ENCODE measurements around the gene PSMD9.

Gene PSMD9

DNA sequence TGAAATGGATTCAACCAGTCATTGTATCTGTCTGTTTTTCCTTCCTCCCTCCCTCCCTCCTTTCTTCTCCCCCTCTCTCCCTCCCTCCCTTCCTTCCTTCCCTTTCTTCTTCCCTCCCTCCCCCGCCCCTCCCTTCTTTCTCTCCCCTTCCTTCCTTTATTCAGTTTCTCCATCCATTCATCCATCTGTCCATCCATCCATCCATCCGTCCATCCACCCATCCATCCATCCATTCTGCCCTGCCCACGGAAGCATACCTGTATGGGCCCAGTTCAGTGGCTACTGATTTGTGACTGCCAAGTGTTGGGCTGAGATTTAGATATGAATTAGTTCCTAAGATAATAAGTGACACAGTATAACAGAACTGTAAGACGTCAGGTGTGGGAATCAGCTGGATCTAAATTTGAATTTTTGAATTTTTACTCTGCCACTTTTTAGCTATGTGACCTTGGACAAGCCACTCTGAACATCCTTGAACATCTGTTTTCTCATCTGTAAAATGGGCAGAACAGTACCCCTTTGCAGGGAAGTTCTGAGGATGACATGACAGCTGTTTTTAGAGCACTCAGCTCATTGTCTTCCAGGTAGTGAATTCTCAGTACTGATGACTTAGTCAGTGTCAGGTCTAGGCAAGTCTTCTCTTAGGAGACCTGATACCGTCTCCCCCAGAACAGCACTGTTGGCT is 72.7 kb downstream of the PSMD9 start:
- Histone ChIP-seq H3K36me3 (ENCODE audit: insufficient read depth, low read length) (no peaks in the 10 kb centered on the region), H3K9me2 (replicated peaks; ENCODE audit: low read depth, low read length) (no peaks in the 10 kb centered on the region), H3K4me3 (ENCODE audit: low read length, poor library complexity, severe bottlenecking) (no peak overlapping the region), H3K79me2 (ENCODE audit: insufficient read depth, low read length) (no peaks in the 10 kb centered on the region), H2AFZ (ENCODE audit: low read length) (no peak overlapping the region), H4K20me1 (ENCODE audit: insufficient read depth, low read length, poor library complexity, severe bottlenecking) (no peaks in the 10 kb centered on the region), H3K9ac (ENCODE audit: low read depth, low read length, poor library complexity, severe bottlenecking) (no peak overlapping the region), H3K9me3 (ENCODE audit: insufficient read depth, low read depth, low read length) (no peaks in the 10 kb centered on the region), H3F3A (ENCODE audit: low read depth) (no peaks in the 10 kb centered on the region), H3K27me3 (ENCODE audit: insufficient read depth, low read length, poor library complexity, severe bottlenecking) (no peaks in the 10 kb centered on the region), H3K4me1 (ENCODE audit: insufficient read depth, low read length, poor library complexity, severe bottlenecking) (peaks cover 5% of the 10 kb centered on the region), H3K4me2 (ENCODE audit: low read depth, low read length, poor library complexity, severe bottlenecking) (no peak overlapping the region)
- TF ChIP-seq EZH2phosphoT487 (IDR thresholded peaks at IDR 0.05; ENCODE audit: borderline replicate concordance), result no peak
- TF ChIP-seq, protein P1, sequence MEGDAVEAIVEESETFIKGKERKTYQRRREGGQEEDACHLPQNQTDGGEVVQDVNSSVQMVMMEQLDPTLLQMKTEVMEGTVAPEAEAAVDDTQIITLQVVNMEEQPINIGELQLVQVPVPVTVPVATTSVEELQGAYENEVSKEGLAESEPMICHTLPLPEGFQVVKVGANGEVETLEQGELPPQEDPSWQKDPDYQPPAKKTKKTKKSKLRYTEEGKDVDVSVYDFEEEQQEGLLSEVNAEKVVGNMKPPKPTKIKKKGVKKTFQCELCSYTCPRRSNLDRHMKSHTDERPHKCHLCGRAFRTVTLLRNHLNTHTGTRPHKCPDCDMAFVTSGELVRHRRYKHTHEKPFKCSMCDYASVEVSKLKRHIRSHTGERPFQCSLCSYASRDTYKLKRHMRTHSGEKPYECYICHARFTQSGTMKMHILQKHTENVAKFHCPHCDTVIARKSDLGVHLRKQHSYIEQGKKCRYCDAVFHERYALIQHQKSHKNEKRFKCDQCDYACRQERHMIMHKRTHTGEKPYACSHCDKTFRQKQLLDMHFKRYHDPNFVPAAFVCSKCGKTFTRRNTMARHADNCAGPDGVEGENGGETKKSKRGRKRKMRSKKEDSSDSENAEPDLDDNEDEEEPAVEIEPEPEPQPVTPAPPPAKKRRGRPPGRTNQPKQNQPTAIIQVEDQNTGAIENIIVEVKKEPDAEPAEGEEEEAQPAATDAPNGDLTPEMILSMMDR (conservative IDR thresholded peaks at IDR 0.05; ENCODE audit: low read length), result no peak

DNA sequence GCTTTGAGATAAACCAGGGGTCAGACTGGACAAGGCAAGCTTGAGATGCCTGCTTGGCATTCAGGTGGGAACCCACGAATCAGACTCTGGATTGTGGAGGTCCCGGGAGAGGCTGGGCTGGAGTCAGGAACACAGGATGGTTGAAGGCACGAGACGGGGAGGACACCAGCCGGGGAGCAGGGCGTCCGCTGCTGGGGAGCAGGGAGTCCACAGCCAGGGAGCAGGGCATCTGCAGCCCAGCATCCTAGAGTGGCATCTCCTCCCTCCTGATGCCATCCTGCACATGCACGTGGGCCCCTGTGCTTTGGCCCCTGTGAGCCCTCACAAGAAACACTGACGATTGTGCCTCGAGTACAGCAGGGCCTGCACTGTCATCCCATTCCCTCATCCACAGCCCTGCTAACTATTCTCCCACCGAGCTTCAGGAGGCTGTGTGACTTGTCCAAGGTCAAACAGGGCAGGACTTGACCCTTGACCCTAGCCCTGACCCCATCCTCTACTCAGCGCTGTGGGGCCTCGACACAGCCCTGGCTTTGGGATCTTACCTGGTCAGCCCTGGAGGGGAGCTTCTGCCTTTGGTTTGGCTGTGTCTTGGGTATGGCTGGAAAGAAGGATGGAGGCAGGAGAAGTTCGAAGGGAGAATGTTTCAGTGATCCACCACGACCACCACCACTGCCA is 74.9 kb downstream of the PSMD9 start:
- H3K9me2 ChIP-seq (replicated peaks; ENCODE audit: low read depth, low read length), result no peaks in the 10 kb centered on the region
- no peaks in the 10 kb centered on the region for H3K27me3 ChIP-seq (ENCODE audit: insufficient read depth, low read length, poor library complexity, severe bottlenecking)
- H3K9me3 ChIP-seq (ENCODE audit: insufficient read depth, low read depth, low read length), result no peaks in the 10 kb centered on the region
- H3K4me2 ChIP-seq (ENCODE audit: low read depth, low read length, poor library complexity, severe bottlenecking), result no peak overlapping the region
- H4K20me1 ChIP-seq (ENCODE audit: insufficient read depth, low read length, poor library complexity, severe bottlenecking), result no peaks in the 10 kb centered on the region
- no peak overlapping the region for H3K4me3 ChIP-seq (ENCODE audit: low read length, poor library complexity, severe bottlenecking)
- no peak for TF ChIP-seq EZH2phosphoT487 (IDR thresholded peaks at IDR 0.05; ENCODE audit: borderline replicate concordance)
- TF ChIP-seq, protein P1 (conservative IDR thresholded peaks at IDR 0.05; ENCODE audit: low read length), result no peak
- H3K9ac ChIP-seq (ENCODE audit: low read depth, low read length, poor library complexity, severe bottlenecking), result no peak overlapping the region
- no peaks in the 10 kb centered on the region for H3K36me3 ChIP-seq (ENCODE audit: insufficient read depth, low read length)
- peaks cover 5% of the 10 kb centered on the region for H3K4me1 ChIP-seq (ENCODE audit: insufficient read depth, low read length, poor library complexity, severe bottlenecking)
- H3K79me2 ChIP-seq (ENCODE audit: insufficient read depth, low read length), result no peaks in the 10 kb centered on the region
- no peaks in the 10 kb centered on the region for H3F3A ChIP-seq (ENCODE audit: low read depth)
- no peak overlapping the region for H2AFZ ChIP-seq (ENCODE audit: low read length)

DNA sequence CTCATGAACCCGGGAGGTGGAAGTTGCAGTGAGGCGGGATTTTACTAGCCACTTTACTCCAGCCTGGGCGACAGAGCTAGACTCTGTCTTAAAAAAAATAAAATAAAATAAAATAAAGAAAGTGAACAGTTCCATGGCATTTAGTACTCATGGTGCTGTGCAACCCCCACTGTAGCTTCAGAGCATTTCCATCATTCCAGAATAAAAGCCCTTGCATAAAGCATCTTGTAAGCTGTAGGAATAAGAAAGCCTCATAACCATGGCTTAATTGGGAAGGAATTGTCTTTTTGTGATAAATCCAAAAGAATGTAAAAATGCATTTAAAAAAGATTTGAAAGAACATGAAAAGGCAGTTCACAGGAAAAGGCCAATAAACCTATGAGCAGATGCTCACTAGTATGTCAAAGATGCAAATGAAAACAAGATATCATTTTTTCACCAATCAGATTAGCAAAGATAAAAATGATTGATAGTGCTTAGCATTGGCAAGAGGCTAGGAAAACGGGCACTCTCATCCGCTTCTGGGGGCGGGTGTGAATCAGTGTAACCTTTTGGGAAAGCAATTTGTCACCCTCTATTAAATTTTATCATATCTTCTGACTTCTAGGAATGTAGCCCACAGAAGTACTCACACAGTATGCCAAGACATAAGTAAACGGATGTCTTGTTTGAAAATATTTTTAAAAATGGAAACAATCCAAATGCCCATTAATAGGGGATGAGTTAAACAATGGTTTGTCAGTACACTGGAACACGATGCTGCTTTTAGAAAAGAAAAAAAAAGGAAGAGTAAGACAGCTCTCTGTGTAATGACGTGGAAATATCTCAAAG is 76.4 kb downstream of the PSMD9 start:
- H3K27me3 ChIP-seq (ENCODE audit: insufficient read depth, low read length, poor library complexity, severe bottlenecking), result no peaks in the 10 kb centered on the region
- no peak overlapping the region for H3K4me2 ChIP-seq (ENCODE audit: low read depth, low read length, poor library complexity, severe bottlenecking)
- no peak overlapping the region for H3K9ac ChIP-seq (ENCODE audit: low read depth, low read length, poor library complexity, severe bottlenecking)
- H3K36me3 ChIP-seq (ENCODE audit: insufficient read depth, low read length), result no peaks in the 10 kb centered on the region
- no peaks in the 10 kb centered on the region for H3K9me2 ChIP-seq (replicated peaks; ENCODE audit: low read depth, low read length)
- H3F3A ChIP-seq (ENCODE audit: low read depth), result no peaks in the 10 kb centered on the region
- H4K20me1 ChIP-seq (ENCODE audit: insufficient read depth, low read length, poor library complexity, severe bottlenecking), result no peaks in the 10 kb centered on the region
- H3K79me2 ChIP-seq (ENCODE audit: insufficient read depth, low read length), result no peaks in the 10 kb centered on the region
- peaks cover 5% of the 10 kb centered on the region for H3K4me1 ChIP-seq (ENCODE audit: insufficient read depth, low read length, poor library complexity, severe bottlenecking)
- H3K4me3 ChIP-seq (ENCODE audit: low read length, poor library complexity, severe bottlenecking), result no peak overlapping the region
- no peak overlapping the region for H2AFZ ChIP-seq (ENCODE audit: low read length)
- H3K9me3 ChIP-seq (ENCODE audit: insufficient read depth, low read depth, low read length), result no peaks in the 10 kb centered on the region
- TF ChIP-seq EZH2phosphoT487 (IDR thresholded peaks at IDR 0.05; ENCODE audit: borderline replicate concordance), result no peak
- TF ChIP-seq, protein P1 (conservative IDR thresholded peaks at IDR 0.05; ENCODE audit: low read length), result no peak

Measured in Loucy (cell line).